RPMI8226 (cell line): Measurements from ENCODE around the gene KRT78.

Source experiments
- DNase-seq: peaks from one replicate; pipeline ENCODE4 v3.0.0-alpha.2; 2015

Gene KRT78

DNA sequence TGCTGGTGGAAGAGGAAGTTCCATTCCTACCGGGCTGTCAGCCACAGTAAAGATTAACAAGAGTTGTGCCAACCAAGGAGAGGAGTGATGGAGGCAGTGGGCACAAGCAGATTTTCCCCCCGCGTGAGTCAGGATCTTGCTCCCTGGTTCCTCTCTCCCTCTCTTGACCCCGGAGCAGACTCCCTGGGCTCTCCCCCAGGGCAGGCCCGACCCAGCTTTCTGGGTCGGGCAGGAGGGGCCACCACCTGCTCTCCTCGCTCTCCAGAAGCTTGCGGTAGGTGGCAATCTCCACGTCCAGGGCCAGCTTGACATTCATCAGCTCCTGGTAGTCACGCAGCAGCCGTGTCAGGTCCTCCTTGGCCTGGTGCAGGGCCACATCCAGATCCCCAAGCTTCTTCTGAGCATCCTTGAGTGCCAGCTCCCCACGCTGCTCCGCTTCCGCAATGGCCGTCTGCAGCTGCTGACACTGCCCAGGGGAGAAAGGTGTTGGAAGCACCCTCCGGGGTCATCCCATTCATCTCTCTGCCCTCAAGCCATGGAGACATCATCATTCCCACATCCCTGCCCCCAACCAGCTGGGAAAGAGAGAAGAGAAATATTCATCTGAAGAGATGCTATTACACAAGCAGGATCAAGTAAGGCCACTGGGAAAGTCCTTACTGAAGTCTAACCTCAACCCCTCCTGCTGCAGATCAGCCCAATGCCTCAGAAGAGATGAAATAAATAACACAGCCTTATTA, 25.9 kb downstream of the KRT78 start:
- DNase-seq, result no peak

- DNase-seq, result no peak
Measured at GRCh38 chr12:52821826-52822660, 26.8 kb downstream of the KRT78 start.

- DNase-seq, result no peak
Measured at GRCh38 chr12:52821071-52821730, 27.6 kb downstream of the KRT78 start.

DNA sequence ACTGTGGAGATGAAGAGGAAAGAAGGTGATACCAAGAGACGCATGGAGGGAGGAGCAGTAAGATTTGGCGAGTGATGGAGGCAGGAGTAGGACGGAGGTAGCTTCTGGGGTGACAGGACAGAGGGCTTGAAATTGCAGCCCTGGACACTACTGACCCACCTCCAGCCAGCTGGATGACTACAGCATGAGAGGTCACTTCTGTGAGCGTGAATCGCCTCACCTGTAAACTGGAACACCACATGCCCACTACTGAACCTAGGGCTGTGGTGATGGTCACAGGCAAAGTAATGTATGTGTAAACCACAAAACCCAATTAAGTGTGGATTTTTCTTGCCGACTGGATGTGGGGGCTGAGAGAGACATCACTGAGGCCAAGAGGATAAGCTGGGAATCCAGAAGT, 28.3 kb downstream of the KRT78 start:
- DNase-seq, result no peak

- DNase-seq, result no peak
Measured at GRCh38 chr12:52819731-52820510, 28.9 kb downstream of the KRT78 start.

- DNase-seq, result no peak
Measured at GRCh38 chr12:52818887-52819420, 29.8 kb downstream of the KRT78 start.

GRCh38 chr12:52818388-52818787, 30.4 kb downstream of the KRT78 start:
- no peak for DNase-seq

DNA sequence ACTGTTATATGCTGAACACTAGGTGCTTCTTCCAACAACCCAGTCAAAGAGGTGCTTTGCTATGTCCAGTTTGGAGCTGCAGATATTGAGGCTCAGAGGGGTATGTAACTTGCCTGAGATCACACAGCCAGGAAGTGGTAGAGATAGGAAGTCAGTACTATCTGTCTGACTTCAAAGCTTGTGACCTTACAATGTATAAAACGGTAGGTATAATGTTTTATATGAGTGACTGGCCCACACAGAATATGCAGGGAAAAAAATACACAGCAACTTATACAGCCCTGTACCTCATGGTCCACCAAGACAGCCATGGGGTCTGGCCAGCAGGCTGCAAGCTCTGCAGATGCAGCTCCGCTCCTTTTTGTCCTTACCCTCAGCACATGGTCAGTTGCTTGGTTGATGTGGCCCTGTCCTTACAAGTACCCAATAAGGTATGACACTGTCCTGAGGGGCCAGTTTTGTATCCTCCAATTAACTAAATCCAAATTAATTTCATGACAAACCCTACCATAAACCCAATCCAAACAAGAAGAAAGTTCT, 31.0 kb downstream of the KRT78 start:
- no peak for DNase-seq

DNA sequence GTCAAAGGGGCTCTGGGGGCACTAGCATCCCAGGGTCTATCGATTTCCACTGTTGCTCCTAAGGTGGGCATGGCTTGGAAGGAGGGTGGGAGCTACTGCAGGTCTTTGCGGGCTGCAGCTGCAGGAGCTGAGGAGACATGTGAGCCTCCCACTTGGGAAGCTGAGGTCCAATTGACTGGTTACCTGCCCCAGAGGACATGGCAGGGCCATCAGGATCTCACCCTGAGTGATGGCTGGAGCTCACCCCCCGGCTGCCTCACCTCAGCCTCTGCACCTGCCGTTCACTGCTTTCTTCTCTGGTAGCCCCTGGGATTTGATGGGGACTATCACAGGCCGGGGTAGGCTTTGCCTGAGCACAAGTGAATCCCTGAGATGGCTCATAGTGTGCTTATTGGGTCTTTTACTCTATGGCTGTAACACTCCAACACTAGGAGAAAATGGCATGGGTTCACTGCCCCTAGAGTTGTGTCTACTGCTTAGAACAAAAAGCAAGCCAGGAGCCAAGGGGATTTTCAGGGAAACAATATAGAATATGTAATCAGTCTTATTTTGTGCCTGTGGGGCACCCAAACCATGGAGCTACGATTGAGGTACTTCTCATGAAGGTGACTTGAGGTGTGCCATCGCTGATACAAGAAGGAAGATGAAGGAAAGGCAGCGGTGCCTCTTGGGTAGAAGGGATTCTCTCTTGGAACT, 31.6 kb downstream of the KRT78 start:
- DNase-seq, result no peak

GRCh38 chr12:52815676-52816588, 32.9 kb downstream of the KRT78 start:
- DNase-seq, result no peak

DNA sequence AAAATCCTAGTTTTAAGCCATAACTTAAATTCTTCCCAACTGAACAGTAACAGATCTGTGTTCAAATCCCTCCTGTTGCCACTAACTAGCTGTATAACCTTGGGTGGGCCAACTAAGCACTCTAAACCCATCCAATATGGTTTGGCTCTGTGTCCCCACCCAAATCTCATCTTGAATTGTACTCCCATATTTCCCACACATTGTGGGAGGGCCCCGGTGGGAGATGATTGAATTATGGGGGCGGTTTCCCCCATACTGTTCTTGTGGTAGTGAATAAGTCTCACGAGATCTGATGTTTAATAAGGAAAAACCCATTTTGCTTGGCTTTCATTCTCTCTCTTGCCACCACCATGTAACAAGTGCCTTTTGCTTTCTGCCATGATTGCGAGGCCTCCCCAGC, 33.6 kb downstream of the KRT78 start:
- no peak for DNase-seq

DNA sequence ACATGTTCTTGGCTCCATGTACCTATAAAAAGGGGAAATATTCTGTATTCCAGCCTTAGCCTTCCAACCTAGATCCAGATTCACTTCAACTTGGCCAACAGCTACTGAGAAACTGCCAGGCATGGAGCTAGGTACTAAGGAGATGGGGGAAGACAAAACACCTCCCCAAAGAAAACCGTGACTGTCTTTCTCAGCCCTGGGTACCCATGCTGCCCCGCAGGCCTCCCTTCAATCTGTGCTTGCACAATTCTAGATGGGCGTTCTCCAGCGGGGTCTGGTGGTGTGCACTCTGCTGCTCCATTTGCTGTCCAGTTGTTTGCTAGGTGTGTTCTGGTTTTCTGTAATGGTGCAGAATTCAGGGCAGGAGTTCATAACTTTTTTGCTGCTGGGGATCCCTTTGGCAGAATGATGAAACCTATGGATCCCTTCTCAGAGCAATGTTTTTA, 34.1 kb downstream of the KRT78 start:
- DNase-seq, result no peak

GRCh38 chr12:52813885-52814709, 34.7 kb downstream of the KRT78 start, which contains the start of gene KRT4:
Gene KRT4 (minus strand): TSS chr12:52814116. CDS start chr12:52814058, 58 bp downstream.
- DNase-seq, result no peak

- no peak for DNase-seq
Measured at GRCh38 chr12:52813203-52813819, 35.5 kb downstream of the KRT78 start.

DNA sequence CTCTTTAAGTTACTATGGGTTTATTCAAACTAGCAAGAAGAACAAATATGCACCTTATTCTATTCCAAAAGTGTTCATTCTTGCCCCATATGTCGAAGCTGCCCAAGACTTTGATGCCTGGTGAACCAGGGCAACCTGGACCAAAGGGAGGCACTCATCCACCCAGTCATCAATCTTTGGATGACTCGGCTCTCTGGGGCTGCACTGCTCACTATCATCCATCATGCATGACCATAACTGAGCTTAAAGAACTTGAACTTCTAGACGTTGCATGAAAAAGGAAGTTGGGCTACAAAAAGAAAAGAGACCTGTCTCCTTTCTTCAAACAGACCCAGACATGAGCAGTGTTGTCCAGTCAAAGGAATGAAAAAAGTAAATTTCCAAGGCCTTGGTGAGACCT, 36.0 kb downstream of the KRT78 start:
- DNase-seq, result no peak

DNA sequence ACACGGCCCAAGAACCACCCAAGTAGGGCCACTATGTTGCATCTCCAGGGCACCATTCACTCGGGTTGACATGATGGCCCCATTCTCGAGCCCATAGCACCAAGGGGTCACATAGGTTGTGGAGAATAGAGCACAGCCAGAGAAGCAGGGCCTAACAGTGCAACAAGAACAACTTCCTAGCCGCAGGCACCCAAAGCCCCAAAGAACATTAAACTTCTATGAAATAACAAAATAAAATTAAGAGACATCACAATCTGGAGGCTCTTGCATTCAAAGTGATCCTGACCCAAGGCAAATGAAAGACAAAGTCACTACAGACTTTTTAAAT, 36.8 kb downstream of the KRT78 start:
- DNase-seq, result no peak

DNA sequence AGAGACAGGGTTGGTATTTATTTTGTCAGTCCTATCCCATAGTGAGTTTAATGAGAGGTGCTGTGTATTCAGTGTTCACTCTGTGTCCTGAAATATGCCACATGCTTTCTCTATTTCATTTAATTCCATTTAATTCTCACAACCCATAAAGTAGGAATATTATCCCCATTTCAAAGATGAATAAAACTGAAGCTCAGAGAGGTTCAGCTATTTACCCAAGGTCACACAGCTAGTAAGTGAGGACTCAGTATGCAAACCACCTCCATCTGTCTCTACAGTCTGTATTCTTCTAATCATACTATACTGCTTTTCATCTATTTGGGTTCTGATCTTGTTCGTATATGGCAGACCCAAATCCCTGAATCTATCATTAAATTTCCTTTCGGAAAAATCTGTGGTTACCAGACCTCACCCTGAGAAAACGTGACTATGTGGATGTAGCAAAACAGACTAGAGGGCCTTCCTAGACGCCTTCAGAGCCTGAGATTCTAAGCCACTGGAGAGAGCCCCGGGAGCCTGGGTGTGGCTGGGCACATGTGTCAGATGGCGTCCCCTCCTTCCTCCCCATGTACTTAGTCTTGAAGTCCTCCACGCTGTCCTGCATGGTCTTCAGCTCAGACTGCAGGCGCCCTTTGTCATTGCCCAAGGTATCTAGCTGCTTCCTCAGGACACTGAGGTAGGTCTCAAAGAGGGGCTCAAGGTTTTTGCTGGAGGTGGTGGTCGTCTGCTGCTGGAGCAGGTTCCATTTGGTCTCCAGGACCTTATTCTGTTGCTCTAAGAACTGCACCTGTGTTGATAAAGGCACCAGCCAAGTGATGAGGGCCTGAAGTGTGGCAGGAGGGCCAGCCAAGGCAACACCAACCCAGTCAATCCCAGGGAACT, 37.4 kb downstream of the KRT78 start:
- no peak for DNase-seq

DNA sequence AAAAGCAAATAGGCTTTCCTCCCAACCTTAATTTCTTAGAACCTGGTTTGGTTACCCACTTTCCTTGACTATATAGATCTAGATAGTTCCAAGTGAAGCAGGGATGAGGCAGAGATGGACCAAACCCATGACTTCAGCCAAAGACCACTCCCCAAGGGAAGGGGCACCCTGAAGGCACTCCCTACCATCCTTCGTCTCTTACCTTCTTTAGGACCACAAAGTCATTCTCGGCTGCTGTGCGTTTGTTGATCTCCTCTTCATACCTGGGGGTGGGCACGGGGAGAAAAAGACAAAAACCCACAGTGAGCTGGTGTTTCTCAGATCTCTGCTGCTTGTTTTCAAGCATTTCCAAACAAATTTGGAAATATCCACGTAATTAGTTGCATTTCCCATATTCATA, 38.2 kb downstream of the KRT78 start:
- DNase-seq, result no peak
